HG02943 (cell line): ENCODE data around the gene SHBG.
"Not testable (repeated sequence)": the region's sequence is repeated elsewhere in the genome, so short reads cannot be mapped to it uniquely, and the experiment has no call there.

ENCODE experiments used
- ATAC-seq: cut with Tn5 transposase; IDR thresholded peaks from one replicate; pipeline ENCODE4 v1.9.1; 2021; ENCODE audit warnings: mild to moderate bottlenecking, low read depth, moderate library complexity; ENCODE audit not compliant: unreplicated experiment

Gene SHBG

DNA sequence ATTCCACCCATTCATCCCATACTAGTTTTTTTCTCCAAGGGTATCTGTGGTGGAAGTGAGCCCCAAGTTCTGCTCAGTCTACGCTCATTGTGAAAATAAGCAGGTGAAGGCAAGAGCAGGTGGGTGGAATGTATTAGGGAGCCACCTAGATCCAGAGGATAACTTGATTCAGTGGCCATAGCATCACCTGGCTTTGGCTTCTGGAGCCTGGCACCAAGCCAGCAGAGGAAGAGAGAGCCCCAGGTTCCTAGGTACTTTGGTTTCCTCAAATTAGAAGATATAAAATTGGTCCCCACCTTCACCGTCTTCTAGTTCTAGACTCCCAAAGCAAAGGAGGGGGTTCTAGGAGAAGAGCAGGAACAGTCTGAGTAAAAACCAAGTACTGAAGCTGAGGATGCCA lies 19.3 kb upstream of the SHBG start:
- ATAC-seq = no peak

DNA sequence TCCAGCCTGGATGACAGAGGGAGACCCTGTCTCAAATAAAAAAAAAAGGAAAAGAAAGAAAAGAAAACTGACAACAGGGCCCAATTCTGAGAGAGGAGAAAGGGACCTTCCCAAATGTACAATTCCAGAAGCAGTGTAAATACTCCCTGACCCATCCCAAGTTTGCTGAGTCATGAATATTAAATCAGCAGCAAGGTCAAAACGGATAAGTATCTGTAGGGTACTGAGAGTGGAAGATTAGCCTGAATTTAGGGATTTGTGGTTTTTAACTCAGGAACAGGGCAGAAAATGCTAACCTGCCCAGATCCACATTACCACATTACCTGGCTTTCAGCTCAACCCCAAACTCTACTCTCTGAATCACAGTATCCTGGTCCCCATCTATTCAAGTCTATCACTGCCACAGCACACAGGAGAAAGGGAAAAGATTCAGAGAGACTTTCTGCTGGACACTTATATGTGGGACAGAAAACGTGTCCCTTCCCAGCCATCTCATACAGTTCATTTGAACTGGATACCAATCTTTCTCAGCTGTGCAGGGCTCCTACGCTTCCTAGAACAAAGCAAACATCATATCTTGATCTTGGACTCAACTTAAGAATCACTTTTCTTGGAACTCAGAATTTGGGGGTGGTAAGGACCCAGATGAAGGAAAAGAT lies 18.2 kb upstream of the SHBG start:
- ATAC-seq = no peak

DNA sequence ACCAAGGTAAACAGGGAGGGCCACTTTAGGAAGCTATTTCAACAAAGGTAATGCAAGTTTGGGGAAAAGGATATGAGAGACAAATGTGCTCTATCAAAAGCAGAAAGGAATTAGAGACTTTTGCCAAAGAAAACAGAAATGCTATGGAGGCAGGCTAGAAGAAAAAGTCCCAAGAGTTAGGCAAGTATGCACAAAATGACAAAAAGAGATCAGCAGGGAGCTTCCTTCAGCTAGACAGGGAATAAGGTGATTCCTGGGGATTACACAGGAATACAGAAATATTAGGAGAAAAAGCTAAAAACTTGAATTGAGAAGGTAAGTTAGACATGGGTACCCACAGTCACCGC lies 17.7 kb upstream of the SHBG start:
- no peak for ATAC-seq

DNA sequence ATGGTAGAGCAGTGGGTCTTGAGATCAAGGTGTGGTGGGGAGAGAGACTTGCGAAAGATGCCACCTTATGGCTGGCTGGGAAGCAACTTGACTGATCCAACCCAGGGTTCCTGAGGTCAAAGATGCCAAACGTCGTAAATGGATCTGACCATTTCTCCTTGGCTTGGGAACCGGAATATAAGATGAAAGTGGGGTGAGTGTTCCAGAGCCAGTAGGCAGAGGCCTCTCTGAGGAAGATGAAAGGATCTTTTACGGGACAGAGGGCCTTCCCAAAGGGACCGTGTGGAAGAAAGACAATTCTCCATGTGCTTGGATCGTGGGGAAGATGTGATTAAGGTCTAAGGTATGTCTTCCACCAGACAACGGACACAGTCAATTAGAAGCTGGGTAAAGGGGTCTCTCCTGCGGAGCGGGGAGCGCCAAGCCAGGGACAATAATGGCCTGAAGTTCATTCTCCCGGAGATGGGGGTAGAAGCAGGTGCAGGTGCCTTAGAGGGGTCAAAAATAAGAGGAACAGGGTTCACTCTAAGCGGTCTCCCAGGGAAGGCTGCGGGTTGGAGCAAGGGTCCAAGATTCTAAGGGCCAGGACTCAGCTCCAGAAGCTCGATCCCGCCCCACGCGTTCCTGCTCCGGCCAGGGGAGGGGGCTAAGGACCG lies 16.0 kb upstream of the SHBG start:
- peak; percentile 13 for ATAC-seq

DNA sequence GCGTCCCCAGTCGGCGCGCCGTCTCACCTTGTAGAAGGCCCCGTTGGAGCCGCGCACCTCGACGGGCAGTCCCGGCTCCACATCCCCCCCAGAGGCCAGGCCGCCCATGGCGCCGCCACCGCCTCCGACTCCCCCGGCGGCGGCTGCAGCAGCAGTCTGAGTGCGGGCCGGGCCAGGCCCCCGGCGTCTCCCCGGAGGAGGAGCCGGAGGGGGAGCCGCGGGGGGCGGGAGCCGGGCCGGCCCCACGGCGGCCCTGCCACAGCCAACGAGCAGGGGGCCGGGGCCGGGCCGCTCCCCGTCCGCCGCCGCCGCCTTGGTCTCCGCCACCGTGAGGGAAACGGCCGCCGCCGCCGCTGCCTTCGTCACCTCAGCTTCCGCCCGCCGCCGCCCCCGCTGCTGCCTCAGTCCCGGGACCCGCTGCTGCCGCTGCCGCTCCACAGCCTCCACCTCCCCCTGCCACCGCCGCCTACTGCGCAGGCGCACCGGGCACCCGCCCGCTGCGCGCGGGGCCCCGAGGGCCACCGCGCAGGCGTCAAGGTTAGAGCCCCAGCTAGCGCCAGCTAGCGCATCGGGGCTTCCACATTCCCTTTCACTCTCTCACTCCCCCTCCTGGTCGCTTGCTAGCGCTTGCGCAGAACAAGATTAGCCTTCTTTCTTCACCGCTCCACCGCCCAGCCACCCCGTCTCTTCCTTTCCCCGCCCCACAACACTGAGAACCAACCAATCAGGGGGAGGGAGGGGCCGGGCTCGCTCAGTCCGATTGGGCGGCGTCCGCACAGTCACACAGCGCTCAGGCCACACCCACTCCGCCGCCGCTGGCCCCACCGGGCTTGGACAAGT lies 15.3 kb upstream of the SHBG start, which contains the start of gene FXR2:
TSS of gene FXR2 (minus strand) at position 473 of the 840 bp plus-strand sequence. CDS start at position 108, 365 bp downstream.
- peak; percentile 77 for ATAC-seq

DNA sequence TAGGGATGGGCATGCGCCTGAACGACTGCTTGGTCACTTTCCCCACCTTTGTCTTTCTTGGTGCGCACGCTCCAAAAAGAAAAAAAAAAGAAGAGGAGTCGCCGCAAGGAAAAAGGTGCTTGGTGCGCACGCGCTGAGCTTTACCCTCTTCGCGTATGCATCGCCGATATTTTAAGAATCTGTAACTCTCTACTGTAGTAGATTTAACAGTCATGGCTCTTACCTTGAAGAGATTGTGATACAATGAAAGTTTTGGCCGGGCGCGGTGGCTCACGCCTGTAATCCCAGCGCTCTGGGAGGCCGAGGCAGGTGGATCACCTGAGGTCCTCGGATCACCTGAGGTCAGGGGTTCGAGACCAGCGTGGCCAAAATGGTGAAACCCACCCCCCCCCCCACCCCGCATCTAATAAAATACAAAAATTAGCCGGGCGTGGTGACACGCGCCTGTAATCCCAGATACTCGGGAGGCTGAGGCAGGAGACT lies 14.6 kb upstream of the SHBG start:
- no peak for ATAC-seq

DNA sequence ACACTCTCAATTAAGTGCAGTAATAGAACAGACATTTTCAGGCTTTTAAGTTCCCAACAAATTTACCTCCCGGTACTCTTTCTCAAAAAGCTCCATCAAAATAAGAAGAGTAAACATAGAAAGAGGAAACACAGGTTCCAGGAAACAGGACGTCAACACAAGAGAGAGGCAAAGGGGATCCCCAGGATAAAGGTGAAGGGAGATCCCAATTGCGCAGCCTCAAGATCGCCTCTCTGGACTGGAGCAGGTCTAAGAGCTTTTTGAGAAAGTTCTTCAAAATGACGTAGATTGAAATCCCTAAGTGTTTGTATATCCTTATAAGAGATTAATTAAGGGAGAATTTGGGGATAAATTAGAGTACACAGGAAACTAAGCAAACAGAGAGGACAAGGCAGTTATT lies 11.3 kb upstream of the SHBG start:
- ATAC-seq = no peak

DNA sequence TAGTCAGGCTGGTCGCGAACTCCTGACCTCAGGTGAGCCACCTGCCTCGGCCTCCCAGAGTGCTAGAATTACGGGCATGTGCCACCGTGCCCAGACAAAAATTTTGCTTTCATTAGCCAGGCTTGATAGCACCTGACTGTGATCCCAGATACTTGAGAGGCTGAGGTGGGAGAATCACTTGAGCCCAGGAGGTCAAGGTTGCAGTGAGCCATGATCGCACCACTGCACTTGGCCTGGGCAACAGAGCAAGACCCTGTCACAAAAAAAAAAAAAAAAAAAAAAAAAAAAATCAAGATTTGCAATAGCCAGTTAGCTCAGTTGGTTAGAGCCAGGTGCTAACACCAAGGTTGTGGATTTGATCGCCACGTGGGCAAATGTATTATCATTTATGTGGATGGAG lies 9.1 kb upstream of the SHBG start:
- no peak for ATAC-seq

DNA sequence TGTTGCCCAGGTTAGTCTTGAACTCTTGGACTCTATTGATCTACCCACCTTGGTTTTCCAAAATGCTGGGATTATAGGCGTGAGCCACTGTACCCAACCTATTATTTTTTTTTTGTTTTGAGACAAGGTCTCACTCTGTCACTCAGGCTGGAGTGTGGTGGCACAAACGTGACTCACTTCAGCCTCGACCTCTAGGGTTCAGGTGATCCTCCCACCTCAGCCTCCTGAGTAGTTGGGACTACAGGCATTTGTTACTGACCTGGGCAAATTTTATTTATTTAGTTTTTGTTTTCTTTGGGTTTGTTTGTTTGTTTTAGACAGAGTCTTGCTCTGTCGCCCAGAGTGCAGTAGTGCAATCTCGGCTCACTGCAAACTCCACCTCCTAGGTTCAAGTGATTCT lies 6.3 kb upstream of the SHBG start:
- ATAC-seq = no peak

DNA sequence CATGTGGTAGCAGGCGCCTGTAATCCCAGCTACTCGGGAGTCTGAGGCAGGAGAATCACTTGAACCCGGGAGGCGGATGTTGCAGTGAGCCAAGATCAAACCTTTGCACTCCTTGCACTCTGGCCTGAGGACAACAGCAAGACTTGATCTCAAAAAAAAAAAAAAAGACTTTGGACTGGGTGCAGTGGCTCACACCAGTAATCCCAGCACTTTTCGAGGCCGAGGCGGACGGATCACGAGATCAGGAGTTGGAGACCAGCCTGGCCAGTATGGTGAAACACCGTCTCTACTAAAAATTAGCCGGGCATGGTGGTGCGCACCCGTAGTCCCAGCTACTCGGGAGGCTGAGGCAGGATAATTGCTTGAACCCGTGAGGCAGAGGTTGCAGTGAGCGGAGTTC lies 4.2 kb upstream of the SHBG start:
- ATAC-seq = not testable (repeated sequence)

DNA sequence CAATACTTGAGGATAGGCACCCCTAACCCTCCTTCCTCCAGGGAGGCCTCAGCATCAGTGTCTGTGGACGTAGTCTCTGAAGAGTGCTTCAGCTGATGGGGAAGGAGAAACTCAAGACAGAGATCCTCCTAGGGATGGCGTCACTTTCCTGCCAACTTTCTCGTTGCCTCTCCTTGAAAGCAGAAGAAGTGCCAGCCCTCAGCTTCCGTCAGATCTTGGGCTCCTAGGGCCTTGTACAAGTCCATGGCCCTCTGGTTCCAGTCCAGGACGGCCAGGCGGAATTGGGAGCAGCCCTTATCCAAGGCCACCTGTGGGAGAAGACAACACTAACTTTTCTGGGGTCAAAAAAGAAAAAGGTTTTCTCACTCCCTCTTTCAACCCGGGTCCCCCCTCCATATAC lies 3.6 kb upstream of the SHBG start:
- no peak for ATAC-seq

DNA sequence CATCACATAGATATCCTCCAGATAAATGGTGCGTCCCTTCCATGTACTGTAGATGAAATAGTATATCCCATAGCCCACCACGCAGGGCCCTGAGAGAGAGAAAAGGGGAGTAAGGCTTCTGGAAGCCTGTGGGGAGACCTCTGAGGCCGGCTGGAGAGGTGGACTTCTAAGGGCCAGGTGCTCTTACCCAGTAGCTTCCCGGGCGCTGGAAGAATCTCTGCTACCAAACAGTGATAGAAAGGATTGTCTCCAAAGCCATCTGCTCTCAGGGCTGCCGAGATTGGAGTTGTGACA lies 3.0 kb upstream of the SHBG start:
- ATAC-seq = no peak

DNA sequence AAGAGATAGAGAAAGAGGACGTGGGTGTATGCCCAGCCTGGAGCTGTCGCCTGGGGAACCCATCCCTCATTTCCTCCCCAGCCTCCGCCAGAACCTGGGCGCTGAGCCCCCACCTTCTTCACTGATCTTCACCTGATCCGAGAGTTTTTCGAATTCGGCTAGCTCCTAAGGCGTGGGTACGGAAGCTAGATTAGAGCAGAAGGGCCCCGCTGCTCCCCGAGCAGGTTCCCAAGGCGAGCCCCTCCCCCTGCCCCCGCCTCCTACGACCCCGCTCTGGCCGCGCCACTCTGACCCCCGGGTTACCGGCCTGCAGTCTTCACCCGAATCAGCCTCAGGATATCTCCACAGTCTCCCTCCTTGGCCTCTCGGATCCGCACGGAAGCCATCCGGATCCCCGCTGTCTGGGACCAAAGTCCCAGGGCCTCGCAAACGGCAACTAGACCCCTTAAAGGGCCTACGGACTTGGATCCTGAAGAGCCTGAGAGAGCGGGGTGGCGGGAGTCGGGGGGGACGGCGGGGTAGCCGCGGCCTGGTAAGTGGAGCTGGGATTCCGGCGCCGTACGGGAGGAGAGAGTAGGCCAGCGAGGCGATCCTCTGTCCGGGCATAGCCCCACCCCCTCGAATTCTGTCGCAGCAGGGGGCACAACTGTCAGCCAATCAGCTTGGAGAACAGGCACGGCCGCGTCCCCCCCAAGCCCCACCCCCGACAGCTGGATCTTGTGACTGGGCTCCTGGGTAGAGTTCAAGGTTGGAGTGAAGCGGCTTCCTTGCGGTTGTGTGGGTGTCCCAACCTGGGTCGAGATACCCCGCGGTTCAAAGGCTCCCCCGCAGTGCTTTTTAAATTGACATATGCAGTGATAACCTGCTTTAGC lies 2.4 kb upstream of the SHBG start, which contains the start of gene SAT2:
TSS of gene SAT2 (minus strand) at position 572 of the 872 bp plus-strand sequence. CDS start at position 386, 186 bp downstream.
- ATAC-seq = peak; percentile 94

DNA sequence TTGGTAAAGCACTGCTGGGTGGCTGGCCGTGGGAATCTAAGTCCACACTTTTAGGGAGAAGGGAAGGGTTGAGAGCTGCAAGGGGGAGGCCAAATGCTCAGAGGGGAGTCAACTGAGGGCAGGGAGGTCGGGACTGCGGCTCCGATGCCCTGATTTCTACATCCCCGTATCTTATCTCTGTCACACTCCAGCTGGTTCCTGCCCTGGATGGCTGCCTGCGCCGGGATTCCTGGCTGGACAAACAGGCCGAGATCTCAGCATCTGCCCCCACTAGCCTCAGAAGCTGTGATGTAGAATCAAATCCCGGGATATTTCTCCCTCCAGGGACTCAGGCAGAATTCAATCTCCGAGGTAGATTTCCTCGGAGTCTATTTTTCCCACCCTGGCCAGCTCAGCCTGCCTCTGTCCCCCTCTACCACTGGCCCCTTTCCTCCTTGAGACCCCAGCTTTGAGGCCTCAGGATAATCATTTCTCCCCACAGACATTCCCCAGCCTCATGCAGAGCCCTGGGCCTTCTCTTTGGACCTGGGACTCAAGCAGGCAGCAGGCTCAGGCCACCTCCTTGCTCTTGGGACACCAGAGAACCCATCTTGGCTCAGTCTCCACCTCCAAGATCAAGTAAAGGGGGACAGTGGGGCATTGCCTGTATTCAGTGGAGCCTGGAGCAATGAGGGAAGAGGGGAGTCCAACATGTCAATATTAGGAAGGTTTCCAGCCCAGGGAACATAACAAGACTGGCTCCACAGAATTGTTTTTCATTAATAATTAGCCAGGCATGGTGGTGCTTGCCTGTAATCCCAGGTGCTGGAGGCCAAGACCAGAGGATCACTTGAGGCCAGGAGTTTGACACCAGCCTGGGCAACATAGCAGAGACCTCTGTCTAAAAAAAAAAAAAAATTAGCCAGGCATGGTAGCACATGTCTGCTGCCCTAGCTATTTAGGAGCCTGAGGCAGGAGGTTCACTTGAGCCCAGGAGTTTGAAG lies 1.8 kb downstream of the SHBG start:
- no peak for ATAC-seq

DNA sequence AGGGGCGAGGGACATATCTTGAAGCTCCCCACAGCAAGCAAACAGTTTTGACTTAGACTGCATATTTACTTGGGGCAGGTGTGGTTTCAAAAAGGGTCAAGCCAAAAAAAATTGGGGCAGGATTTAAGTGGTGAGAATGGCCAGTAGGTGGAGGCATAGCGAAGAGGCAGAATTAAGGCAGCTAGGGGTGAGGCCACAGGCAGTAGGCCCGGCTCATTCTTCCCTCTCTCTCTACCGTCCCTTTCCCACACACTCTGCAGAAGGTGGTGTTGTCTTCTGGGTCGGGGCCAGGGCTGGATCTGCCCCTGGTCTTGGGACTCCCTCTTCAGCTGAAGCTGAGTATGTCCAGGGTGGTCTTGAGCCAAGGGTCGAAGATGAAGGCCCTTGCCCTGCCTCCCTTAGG lies 2.6 kb downstream of the SHBG start:
- no peak for ATAC-seq

DNA sequence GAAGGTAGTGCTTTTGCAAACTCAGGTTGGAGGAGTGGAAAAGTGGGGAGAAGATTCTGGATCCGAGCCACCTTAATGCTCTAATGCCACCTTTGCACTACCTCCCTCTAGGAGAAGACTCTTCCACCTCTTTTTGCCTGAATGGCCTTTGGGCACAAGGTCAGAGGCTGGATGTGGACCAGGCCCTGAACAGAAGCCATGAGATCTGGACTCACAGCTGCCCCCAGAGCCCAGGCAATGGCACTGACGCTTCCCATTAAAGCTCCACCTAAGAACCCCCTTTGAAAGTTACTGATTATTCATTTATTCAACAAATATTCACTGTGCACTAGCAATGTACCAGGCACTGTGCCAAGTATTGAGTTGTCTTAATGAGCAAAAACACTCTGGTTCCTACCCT lies 3.2 kb downstream of the SHBG start:
- ATAC-seq = no peak

DNA sequence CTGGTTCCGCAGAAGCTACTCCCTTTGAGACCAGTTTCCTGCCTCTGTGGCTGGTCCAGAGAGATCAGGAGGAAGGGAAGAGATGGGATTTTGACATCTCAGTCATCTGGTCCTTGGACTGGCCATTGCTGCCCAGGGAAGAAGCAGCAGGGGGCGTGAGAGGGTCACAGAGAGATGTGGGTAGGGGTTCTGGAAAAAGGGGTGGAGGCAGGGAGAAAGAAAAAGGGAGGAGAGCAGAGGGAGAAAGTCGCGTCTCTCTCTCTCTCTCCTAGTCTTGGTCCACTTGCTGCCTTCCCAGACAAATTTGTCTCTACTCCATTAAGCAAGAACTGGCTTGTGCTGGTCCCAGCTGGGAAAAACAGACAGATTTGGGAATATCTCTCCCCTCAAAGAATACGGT lies 4.4 kb downstream of the SHBG start:
- no peak for ATAC-seq

DNA sequence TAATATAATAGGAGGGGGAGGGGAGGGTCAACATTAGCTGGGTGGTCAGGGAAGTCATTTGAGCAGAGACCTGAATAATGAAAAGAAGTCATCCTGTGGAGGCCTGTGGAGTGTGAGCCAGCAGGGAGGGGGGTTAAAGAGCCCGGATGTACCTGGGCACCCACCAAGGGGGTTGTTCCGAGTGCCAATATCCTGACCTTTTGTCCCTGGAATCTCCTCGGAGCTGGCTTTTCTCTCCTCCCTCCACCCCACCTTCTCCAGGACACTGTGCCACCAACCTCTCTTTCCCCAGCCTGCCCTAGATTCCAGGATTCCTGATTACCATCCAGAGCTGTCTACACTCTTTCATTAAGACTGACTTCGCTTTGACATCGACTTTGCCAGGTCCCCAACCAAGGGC lies 6.2 kb downstream of the SHBG start:
- ATAC-seq = no peak

DNA sequence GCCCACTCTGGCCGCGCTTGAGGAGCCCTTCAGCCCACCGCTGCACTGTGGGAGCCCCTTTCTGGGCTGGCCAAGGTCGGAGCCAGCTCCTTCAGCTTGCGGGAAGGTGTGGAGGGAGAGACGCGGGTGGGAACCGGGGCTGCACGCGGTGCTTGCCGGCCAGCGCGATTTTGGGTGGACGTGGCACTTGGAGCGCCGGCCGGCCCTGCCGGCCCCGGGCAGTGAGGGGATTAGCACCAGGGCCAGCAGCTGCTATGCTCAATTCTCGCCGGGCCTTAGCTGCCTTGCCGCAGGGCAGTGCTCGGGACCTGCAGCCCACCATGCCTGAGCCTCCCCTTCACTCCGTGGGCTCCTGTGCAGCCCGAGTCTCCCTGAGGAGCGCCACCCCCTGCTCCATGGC lies 10.8 kb downstream of the SHBG start:
- no peak for ATAC-seq
